ENCODE measurements around the gene WDR87.
"Not testable (repeated sequence)": the region's sequence is repeated elsewhere in the genome, so short reads cannot be mapped to it uniquely, and the experiment has no call there.

WDR87 gene

GRCh38 chr19:37929355-37929923 lies 23.0 kb upstream of the WDR87 start:
- DNase-seq, result no peak

GRCh38 chr19:37928527-37929286 lies 22.3 kb upstream of the WDR87 start:
- no peak for DNase-seq

GRCh38 chr19:37926711-37927110 lies 20.3 kb upstream of the WDR87 start:
- DNase-seq, result no peak

DNA sequence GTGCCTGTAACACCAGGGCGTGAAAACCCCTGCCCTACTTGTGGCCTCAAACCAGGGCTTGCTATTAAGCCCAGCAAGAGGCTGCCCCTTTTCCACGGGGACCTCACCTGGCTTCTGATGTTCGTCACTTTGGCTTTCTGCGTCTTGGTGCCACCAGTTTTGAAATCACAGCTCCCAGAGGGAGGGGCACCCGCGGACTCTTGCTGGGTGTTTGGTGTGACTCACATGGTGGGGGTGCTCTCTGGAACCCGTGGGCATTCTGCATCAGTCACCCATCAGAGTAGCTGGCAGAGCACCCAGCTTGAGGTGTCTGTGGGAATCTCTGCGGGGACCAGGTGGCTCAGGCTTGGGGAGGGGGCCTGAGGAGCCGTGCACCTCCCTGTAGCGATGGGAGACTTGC lies 19.9 kb upstream of the WDR87 start:
- DNase-seq, result no peak

DNA sequence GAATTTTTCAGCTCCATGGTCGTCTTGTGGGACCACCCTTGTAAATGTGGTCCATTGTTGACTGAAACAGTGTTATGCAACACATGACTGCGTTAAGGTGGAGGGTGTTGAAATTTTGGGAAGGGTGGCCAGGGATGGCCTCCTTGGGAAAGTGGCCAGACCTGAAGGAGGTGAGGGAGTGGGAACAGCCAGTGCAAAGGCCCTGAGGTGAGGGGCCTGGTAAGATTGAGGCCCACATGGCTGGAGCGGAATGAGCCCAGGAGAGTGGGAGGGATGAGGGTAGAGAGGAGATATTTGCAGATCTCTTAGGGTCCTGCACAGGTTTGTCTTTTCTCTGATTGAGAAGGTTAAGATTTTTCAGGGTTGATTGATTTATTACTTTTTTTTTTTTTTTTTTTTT lies 18.8 kb upstream of the WDR87 start:
- DNase-seq, result no peak

GRCh38 chr19:37924573-37924972 lies 18.2 kb upstream of the WDR87 start:
- not testable (repeated sequence) for DNase-seq

GRCh38 chr19:37920591-37921450 lies 14.4 kb upstream of the WDR87 start:
- DNase-seq, result no peak

DNA sequence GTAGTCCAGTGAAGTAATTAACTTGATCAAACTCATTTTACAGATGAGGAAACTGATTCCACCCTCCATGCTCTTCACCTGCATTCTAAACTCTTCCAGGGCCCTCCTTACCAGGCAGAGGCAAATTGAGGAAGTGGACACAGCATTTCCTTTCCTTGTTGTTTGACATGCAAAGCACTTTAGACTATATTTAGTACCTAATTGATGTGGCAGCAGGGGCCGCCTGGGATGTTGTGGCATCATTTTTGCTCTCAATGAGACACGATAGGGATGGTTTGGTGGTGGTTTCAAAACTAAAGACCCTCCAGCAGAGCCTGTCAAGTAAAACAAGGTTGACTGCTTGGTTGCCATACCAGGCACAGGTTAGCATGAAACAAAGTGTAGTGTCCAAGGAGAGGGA lies 8.5 kb upstream of the WDR87 start:
- no peak for DNase-seq

GRCh38 chr19:37909661-37910199 lies 3.3 kb upstream of the WDR87 start:
- no peak for DNase-seq

DNA sequence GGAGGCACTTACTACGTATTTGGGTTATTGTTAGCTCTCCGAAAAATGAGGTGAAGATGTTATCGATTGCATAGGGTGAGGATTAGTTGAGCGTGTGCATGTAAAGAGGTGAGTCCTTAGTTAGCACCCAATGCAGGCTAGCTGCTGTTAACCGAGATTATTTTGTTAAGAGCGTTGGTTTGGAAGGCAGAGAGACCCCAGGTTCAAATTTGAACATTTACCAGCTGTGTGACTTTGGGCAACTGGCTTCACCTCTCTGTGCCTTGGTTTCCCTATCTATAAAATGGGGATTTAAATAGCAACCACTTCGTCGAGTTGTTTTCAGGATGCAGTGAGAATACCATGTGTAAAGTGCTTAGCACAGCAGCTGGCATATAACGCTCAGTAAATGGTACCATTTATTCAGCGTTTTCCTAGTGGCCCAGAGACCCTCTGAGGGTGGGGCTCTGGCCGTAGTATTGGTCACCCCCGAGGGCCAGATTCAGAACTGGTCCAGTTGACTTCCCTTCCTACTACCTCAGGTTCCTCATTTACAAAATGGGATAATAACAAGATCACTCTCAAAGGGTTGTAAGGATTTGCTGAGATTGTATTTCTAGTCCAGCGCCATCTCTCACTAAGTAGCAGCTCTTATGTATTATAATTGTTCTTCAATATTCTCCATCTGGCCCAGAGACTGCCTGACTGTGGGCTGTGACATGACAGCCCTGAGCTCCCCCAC lies 1.5 kb upstream of the WDR87 start:
- no peak for DNase-seq

DNA sequence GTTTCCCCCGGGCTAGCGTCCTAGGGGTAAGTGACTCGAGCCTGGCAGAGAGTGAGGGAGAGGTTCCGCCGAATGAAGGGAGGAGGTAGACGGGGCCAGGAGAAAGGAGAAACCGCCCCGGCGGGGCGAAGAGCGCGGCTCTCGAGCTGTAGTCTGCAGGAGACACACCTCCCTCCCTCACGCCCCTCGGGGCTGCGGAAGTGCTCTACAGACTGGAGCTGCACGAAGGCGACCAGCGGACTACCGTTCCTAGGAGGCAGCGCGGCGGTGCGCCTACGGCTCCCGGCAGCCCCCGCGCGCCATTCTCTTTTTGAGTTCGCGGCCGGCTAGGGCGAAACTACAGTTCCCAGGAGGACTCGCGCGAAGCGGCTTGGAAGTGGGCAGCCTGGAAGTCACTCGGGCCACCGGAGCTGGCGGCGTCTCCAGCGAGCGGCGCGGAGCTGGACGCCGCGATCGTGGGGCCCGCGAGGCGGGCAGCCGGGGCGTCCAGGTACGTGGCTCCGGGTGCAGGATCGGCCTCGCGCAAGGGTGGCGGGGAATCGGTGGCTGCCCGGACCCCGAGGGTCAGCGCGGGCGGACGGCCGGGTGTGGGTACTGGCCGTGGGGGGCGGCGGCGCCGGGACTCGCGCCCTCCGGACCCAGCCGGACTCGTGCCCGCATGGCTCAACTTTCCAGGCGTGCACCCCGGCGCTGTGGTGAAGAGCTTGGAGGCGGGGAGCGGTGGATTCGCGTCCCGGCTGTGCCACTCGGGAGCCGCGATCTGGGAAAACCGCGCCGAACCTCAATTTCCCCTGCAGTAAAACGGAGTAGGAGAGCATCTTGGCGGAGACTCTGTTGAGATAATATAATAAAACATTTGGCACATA lies 708 bp upstream of the WDR87 start, which contains the start of gene SIPA1L3:
SIPA1L3 (plus strand) TSS at position 340 of the 866 bp plus-strand sequence. CDS start 174,358 bp downstream, outside the sequence.
- DNase-seq, result peak; percentile 86

- DNase-seq, result no peak
Observed at GRCh38 chr19:37903096-37903495, 3.3 kb downstream of the WDR87 start.

GRCh38 chr19:37902668-37903067 lies 3.7 kb downstream of the WDR87 start:
- DNase-seq, result peak; percentile 10

DNA sequence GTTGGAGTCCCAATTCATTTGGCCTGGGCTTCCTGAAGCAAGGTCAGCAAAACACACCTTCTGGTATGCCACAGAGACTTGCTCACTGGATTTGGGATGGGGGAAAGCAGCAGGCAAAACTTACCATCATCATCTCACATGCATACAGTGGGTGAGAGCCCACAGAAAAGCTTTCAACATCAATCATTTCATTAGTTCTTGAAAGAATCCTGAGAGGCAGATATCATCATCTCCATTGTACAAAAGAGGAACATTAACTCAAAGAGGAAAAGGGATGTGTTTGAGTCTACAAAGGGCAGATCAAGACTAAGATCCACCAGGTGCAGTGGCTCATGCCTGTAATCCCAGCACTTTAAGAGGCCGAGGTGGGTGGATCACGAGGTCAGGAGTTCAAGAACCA lies 6.4 kb downstream of the WDR87 start:
- no peak for DNase-seq

DNA sequence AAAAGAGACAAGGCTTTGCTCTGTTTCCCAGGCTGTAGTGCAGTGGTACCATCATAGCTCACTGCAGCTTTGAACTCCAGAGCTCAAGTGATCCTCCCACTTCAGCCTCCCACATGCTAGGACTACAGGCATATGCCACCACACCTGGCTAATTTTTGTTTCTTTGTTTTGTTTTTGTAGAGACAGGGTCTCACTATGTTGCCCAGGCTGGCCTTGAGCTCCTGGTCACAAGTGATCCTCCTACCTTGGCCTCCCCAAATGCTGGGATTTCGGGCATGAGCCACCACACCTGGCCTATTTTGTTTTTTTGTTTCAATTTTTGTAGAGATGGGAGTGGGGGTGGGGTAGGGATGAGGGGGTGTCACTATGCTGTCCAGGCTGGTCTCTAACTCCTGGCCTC lies 6.9 kb downstream of the WDR87 start:
- DNase-seq, result no peak

GRCh38 chr19:37896180-37896579 lies 10.2 kb downstream of the WDR87 start:
- DNase-seq, result no peak

GRCh38 chr19:37893845-37894575 lies 12.4 kb downstream of the WDR87 start:
- no peak for DNase-seq

DNA sequence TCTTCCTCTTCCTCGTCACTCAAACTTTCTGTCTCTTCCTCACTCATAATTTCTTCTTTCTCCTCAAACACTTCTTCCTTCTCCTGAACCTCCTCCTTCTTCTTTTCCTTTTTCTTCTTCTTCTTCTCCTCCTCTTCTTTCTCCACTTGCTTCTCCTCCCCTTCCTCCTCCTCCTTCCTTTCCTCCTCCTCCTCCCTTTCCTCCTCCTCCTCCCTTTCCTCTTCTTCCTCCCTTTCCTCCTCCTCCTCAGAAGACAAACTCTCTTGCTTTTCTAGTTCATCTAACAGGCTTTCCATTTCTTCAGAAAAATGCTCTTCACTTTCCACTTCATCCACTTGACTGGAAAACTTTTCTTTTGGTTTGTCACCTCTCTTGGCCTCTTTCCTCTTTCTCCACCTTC lies 19.8 kb downstream of the WDR87 start:
- DNase-seq, result no peak

- no peak for DNase-seq
Observed at GRCh38 chr19:37885392-37885791, 21.0 kb downstream of the WDR87 start.

- no peak for DNase-seq
Observed at GRCh38 chr19:37877147-37877546, 29.2 kb downstream of the WDR87 start.

- DNase-seq, result no peak
Observed at GRCh38 chr19:37876032-37876431, 30.4 kb downstream of the WDR87 start.
